Heart right ventricle (tissue), 16 donors: Measurements from ENCODE around the gene LALBA. TPM values are rescaled to one million over a fixed set of nuclear protein-coding genes. Genes with fewer than 3 reads are reported as not detected.

ENCODE experiments used
- ATAC-seq, 8 donors: fragments of 200-7000 bp; cut with Tn5 transposase; one replicate each; pipeline ENCODE4 v1.9.1; 2020; ENCODE audit warnings: mild to moderate bottlenecking in 8 of 8, moderate library complexity in 8 of 8, moderate number of reproducible peaks in 1 of 8
- DNase-seq, 2 donors: peaks; one replicate each; pipeline ENCODE4 v3.0.0-alpha.2; 2020
- H3K27ac ChIP-seq, 10 donors: fragments of 200-600 bp; sonication (generic) in 2 of 10; one replicate each; pipeline versions ENCODE4 v1.5.0 to v1.8.0; 2020 to 2022; ENCODE audit warnings: mild to moderate bottlenecking in 3 of 10
- H3K27me3 ChIP-seq, 7 donors: fragments of 200-600 bp; one replicate each; pipeline ENCODE4 v1.8.0; 2021 to 2022; ENCODE audit warnings: mild to moderate bottlenecking in 2 of 7
- H3K36me3 ChIP-seq, 9 donors: fragments of 200-600 bp; sonication (generic) in 1 of 9; one replicate each; pipeline versions ENCODE4 v1.5.0 to v1.8.0; 2020 to 2022; ENCODE audit warnings: mild to moderate bottlenecking in 2 of 9
- H3K4me1 ChIP-seq, 9 donors: fragments of 200-600 bp; sonication (generic) in 1 of 9; one replicate each; pipeline versions ENCODE4 v1.5.0 to v1.8.0; 2020 to 2022; ENCODE audit warnings: mild to moderate bottlenecking in 4 of 9
- H3K4me3 ChIP-seq, 10 donors: fragments of 200-600 bp; sonication (generic) in 2 of 10; one replicate each; pipeline versions ENCODE4 v1.5.0 to v1.8.0; 2020 to 2022; ENCODE audit warnings: mild to moderate bottlenecking in 7 of 10, moderate library complexity in 2 of 10
- H3K9me3 ChIP-seq, 11 donors: fragments of 200-600 bp in 10 of 11; sonication (generic) in 2 of 11; one replicate each; pipeline versions ENCODE4 v1.5.0 to v1.8.0; 2013 to 2022; ENCODE audit warnings: mild to moderate bottlenecking in 2 of 11, control low read depth in 1 of 11, moderate library complexity in 1 of 11
- CTCF ChIP-seq, 9 donors: fragments of 200-600 bp; sonication (generic) in 2 of 9; IDR thresholded peaks; one replicate each; pipeline versions ENCODE4 v1.5.0 to v1.8.0; 2021 to 2022; ENCODE audit warnings: antibody characterized with exemption in 9 of 9, mild to moderate bottlenecking in 5 of 9, moderate library complexity in 1 of 9
- WGBS, 2 donors: extraction: QIAGEN DNeasy Blood & Tissue Kit; methylation state at CpG; one replicate each; pipeline ENCODE4 v1.1.7; 2013; ENCODE audit warnings: inconsistent platforms in 1 of 2; 5-methylcytosine and 5-hydroxymethylcytosine counted together
- intact Hi-C, 10 donors: fragments of 100-400 bp; cut with DNase I; formaldehyde crosslinking; loops; one replicate each; pipeline versions ENCODE4 v1.11.1 to v1.14.2; 2022
- polyA plus RNA-seq, 2 donors: library from polyadenylated mRNA; stranded (reverse); fragments of 200-250 nt; gene quantifications; one replicate each; pipeline ENCODE4 v1.2.3, GENCODE V29; 2013
- total RNA-seq, 10 donors: library from RNA; stranded (reverse); fragmentation: NEBNext Ultra II Directional in 3 of 10; extraction: Animal tissue kit (Norgen Biotek cat#: 25700) in 3 of 10; gene quantifications; one replicate each; pipeline versions ENCODE4 v1.2.1 to v1.2.4, GENCODE V29; 2021 to 2023
- donor health status: Arrhythmogenic right ventricular cardiomyopathy.
- donor health status: ischemic (EF 13 %, LVEDD 7.1; RV severe dilation, severe dysfunction).
- donor health status: healthy with polysubstance abuse.
- donor health status: DM: no; HTN: yes; CAD: no.
- donor health status: DM: no; HTN: no; CAD: no.
- donor health status: ischemic (EF 25% LVEDD 6.9; RV normal size, moderate dysfunction).
- donor health status: ischemic (EF 25% LVEDD 5.7; RV mildly dilated, moderate dysfunction).
- donor health status: healthy.
- donor health status: DM: yes; HTN: yes; CAD: no.
- donor health status: Ischemic cardiomyopathy.
- donor health status: ischemic (EF 35%, LVEDD 5.7; RV mildly dilated, moderate dysfunction).
- donor health status: nonischemic (EF 11% LVEDD 7.7; RV severe dilation, severe dysfunction).
- donor health status: DM: yes; HTN: yes; CAD: no.
- donor health status: PGD.
- donor health status: ischemic (EF 29% LVEDD 5.4; RV normal size, mild dysfunction).
- donor health status: nonischemic (EF 23%, LVEDD 6.1; RV moderate dilation, normal function).

The LALBA gene
- total and polyA plus RNA-seq, 12 donors: not detected

- ATAC-seq (no peak), DNase-seq (no peak)
- no peak for TF ChIP-seq CTCF (IDR thresholded peaks at IDR 0.05)
- no peak overlapping the region for H3K4me3 ChIP-seq
- intact Hi-C loops: loop anchor here in 1 of 10 donors (10.0 kb wide), 1 partner anchor 69 kb away; no protein-coding TSS in a partner anchor
- peaks cover 0 to 11% (median 0%) of the 10 kb centered on the region in 11 donors for H3K9me3 ChIP-seq
- no peak overlapping the region for H3K27ac ChIP-seq
- no peaks in the 10 kb centered on the region for H3K4me1 ChIP-seq
- WGBS, 2 donors: 64 to 74% methylated on average over 4 of the region's 4 CpGs
- H3K36me3 ChIP-seq: no peaks in the 10 kb centered on the region
- H3K27me3 ChIP-seq: peaks cover 0 to 9% (median 0%) of the 10 kb centered on the region in 7 donors
These were observed 23.9 kb downstream of the LALBA start for GRCh38 chr12:48545833-48546469.

- ATAC-seq (no peak), DNase-seq (peak; percentile 13 to 19)
- 51 to 52% methylated on average over 8 of the region's 8 CpGs for WGBS, 2 donors
These were observed 27.4 kb downstream of the LALBA start for GRCh38 chr12:48542300-48542928.

GRCh38 chr12:48536602-48537001, 33.2 kb downstream of the LALBA start:
- H3K9me3 ChIP-seq: peaks cover 0 to 16% (median 3%) of the 10 kb centered on the region in 11 donors
- WGBS, 2 donors: 84 to 89% methylated on average over 1 of the region's 1 CpG
- no peak overlapping the region for H3K4me3 ChIP-seq
- no peak overlapping the region for H3K27ac ChIP-seq
- no peak for TF ChIP-seq CTCF (IDR thresholded peaks at IDR 0.05)
- ATAC-seq: no peak
- intact Hi-C loops: loop anchor here in 1 of 10 donors (10.0 kb wide), 1 partner anchor 78 kb away; no protein-coding TSS in a partner anchor
- H3K27me3 ChIP-seq: peaks cover 0 to 4% (median 0%) of the 10 kb centered on the region in 7 donors
- DNase-seq: no peak
- H3K4me1 ChIP-seq: no peaks in the 10 kb centered on the region
- no peaks in the 10 kb centered on the region for H3K36me3 ChIP-seq

More at GRCh38 chr12:48542300-48542928, 27.4 kb downstream of the LALBA start:
- peaks cover 0 to under 1% (median 0%) of the 10 kb centered on the region in 11 donors for H3K9me3 ChIP-seq
- no peaks in the 10 kb centered on the region for H3K36me3 ChIP-seq
- H3K4me3 ChIP-seq: no peak overlapping the region
- H3K4me1 ChIP-seq: no peaks in the 10 kb centered on the region
- H3K27me3 ChIP-seq: peaks cover 0 to 9% (median 3%) of the 10 kb centered on the region in 7 donors
- intact Hi-C loops: loop anchor here in 2 of 10 donors (5.0 to 10.0 kb wide), 2 partner anchors 72 to 75 kb away; no protein-coding TSS in a partner anchor
- TF ChIP-seq CTCF (IDR thresholded peaks at IDR 0.05): peak in 7 of 9 donors; percentile 15 to 62 (median 47)
- no peak overlapping the region for H3K27ac ChIP-seq

GRCh38 chr12:48532601-48533000, 37.2 kb downstream of the LALBA start:
- H3K27me3 ChIP-seq: no peaks in the 10 kb centered on the region
- H3K4me1 ChIP-seq: no peaks in the 10 kb centered on the region
- H3K9me3 ChIP-seq: peaks cover 0 to 16% (median 3%) of the 10 kb centered on the region in 11 donors
- no peak overlapping the region for H3K4me3 ChIP-seq
- intact Hi-C loops: loop anchor here in 1 of 10 donors (10.0 kb wide), 1 partner anchor 82 kb away; no protein-coding TSS in a partner anchor
- DNase-seq: no peak
- H3K27ac ChIP-seq: no peak overlapping the region
- TF ChIP-seq CTCF (IDR thresholded peaks at IDR 0.05): no peak
- H3K36me3 ChIP-seq: no peaks in the 10 kb centered on the region
- ATAC-seq: no peak
